Keratinocyte (primary cell): ENCODE data around the gene NXPH3. TPM values are rescaled to one million over a fixed set of nuclear protein-coding genes. Genes with fewer than 3 reads are reported as not detected.

ENCODE experiments used
- DNase-seq: peaks from one replicate; pipeline ENCODE4 v3.0.0-alpha.2; 2011; ENCODE audit warnings: low read depth, missing footprints, low spot score
- FAIRE-seq: peaks from 2 replicates; lab custom pipeline; 2011; peaks lifted over from hg19 to GRCh38; lab: Jason Lieb, UNC
- H2AFZ ChIP-seq: 2 replicates; pipeline ENCODE4 v1.6.0; 2012; ENCODE audit warnings: low read length, control low read depth, inconsistent platforms; ENCODE audit not compliant: control insufficient read depth
- H3K27ac ChIP-seq: 2 replicates; pipeline ENCODE4 v1.5.1; 2011; ENCODE audit warnings: low read length; ENCODE audit not compliant: control insufficient read depth, insufficient read depth
- H3K27me3 ChIP-seq: 3 replicates; pipeline ENCODE4 v1.6.0; 2011; ENCODE audit warnings: low read length; ENCODE audit not compliant: control insufficient read depth, insufficient read depth; ENCODE audit errors: extremely low read depth
- H3K36me3 ChIP-seq, 2 experiments: 2 replicates in 1 of 2; 3 replicates in 1 of 2; pipeline ENCODE4 v1.5.1; 2011; ENCODE audit warnings: low read length in 2 of 2, mild to moderate bottlenecking in 1 of 2; ENCODE audit not compliant: control insufficient read depth in 2 of 2, insufficient read depth in 2 of 2; ENCODE audit errors: extremely low read depth in 1 of 2
- H3K4me1 ChIP-seq: 3 replicates; pipeline ENCODE4 v1.5.1; 2011; ENCODE audit warnings: low read length; ENCODE audit not compliant: control insufficient read depth, insufficient read depth; ENCODE audit errors: extremely low read depth
- H3K4me2 ChIP-seq: 3 replicates; pipeline ENCODE4 v1.6.0; 2011; ENCODE audit warnings: low read depth, low read length; ENCODE audit not compliant: control insufficient read depth, insufficient read depth; ENCODE audit errors: extremely low read depth
- H3K4me3 ChIP-seq, 3 experiments: fragments of 200-600 bp in 1 of 3; sonication (generic) in 1 of 3; 2 replicates in 2 of 3; 3 replicates in 1 of 3; pipeline ENCODE4 v1.5.1; 2011 to 2016; ENCODE audit warnings: low read length in 3 of 3, mild to moderate bottlenecking in 3 of 3, control low read depth in 2 of 3, inconsistent platforms in 1 of 3, low read depth in 1 of 3, mixed read lengths in 1 of 3, mixed run types in 1 of 3, moderate library complexity in 1 of 3; ENCODE audit not compliant: control insufficient read depth in 2 of 3, insufficient read depth in 2 of 3; ENCODE audit errors: extremely low read depth in 1 of 3
- H3K79me2 ChIP-seq: 2 replicates; pipeline ENCODE4 v1.6.0; 2012; ENCODE audit warnings: low read length; ENCODE audit not compliant: control insufficient read depth, insufficient read depth
- H3K9ac ChIP-seq: 3 replicates; pipeline ENCODE4 v1.6.0; 2011; ENCODE audit warnings: low read length; ENCODE audit not compliant: control insufficient read depth, insufficient read depth; ENCODE audit errors: extremely low read depth
- H3K9me1 ChIP-seq: 3 replicates; pipeline ENCODE4 v1.6.0; 2011; ENCODE audit warnings: low read length; ENCODE audit not compliant: control insufficient read depth, insufficient read depth; ENCODE audit errors: extremely low read depth
- H3K9me3 ChIP-seq: 2 replicates; pipeline ENCODE4 v1.5.1; 2012; ENCODE audit warnings: low read depth, low read length; ENCODE audit not compliant: control insufficient read depth
- H4K20me1 ChIP-seq: 3 replicates; pipeline ENCODE4 v1.6.0; 2011; ENCODE audit warnings: low read length; ENCODE audit not compliant: control insufficient read depth, insufficient read depth; ENCODE audit errors: extremely low read depth
- CTCF ChIP-seq, 3 experiments: IDR thresholded peaks in 1 of 3; conservative IDR thresholded peaks in 1 of 3; optimal IDR thresholded peaks in 1 of 3; 2 replicates in 2 of 3; 3 replicates in 1 of 3; pipeline versions ENCODE3 to v1.5.1; 2011; ENCODE audit warnings: low read length in 3 of 3, mild to moderate bottlenecking in 3 of 3, moderate library complexity in 2 of 3, control low read depth in 1 of 3, inconsistent platforms in 1 of 3; ENCODE audit not compliant: insufficient read depth in 2 of 3; ENCODE audit errors: extremely low read depth in 1 of 3
- EZH2 ChIP-seq: IDR thresholded peaks from one replicate; pipeline ENCODE4 v1.6.1; 2012; ENCODE audit warnings: inconsistent platforms, mild to moderate bottlenecking, low read length, moderate library complexity
- dilution Hi-C: fragments of 300-500 bp; cut with MboI; formaldehyde crosslinking; loops from one replicate; pipeline ENCODE4 v1.7.0; 2020; ENCODE audit warnings: low sequenced_read_pairs; ENCODE audit not compliant: extremely low pct_ligation_motif_present
- polyA plus RNA-seq, 5 experiments: library from polyadenylated mRNA; depleted of rRNA in 3 of 5; stranded (reverse) in 3 of 5; stranded (forward) in 1 of 5; unstranded in 1 of 5; fragments of >200 nt; gene quantifications; 1 replicate in 1 of 5; 2 replicates in 3 of 5; 3 replicates in 1 of 5; pipeline versions ENCODE4 v1.2.1 to v1.2.3, GENCODE V29; 2011 to 2012; ENCODE audit warnings: missing spikeins in 2 of 5, low read depth in 1 of 5, low replicate concordance in 1 of 5

The NXPH3 gene
- polyA plus RNA-seq, 1 donor (not counting 4 experiments of a cell fraction or from before 2014, with no cell fraction given) = 0.12 TPM

- TF ChIP-seq CTCF (optimal IDR thresholded peaks at IDR 0.05 in 1 of 3, IDR thresholded peaks at IDR 0.05 in 1 of 3, conservative IDR thresholded peaks at IDR 0.05 in 1 of 3; ENCODE audit: extremely low read depth in 1 of 3, insufficient read depth in 2 of 3, low read length in 3 of 3) = no peak
- TF ChIP-seq EZH2 = no peak
- FAIRE-seq (no peak), DNase-seq (no peak)
- H4K20me1 ChIP-seq = no peaks in the 10 kb centered on the region
- no peaks in the 10 kb centered on the region for H3K79me2 ChIP-seq
- H3K4me3 ChIP-seq = no peak overlapping the region
- dilution Hi-C loops = no loop called here
- no peaks in the 10 kb centered on the region for H3K27me3 ChIP-seq
- H2AFZ ChIP-seq = no peak overlapping the region
- H3K4me1 ChIP-seq = no peaks in the 10 kb centered on the region
- no peaks in the 10 kb centered on the region for H3K9me1 ChIP-seq
- peaks cover 0 to 1% of the 10 kb centered on the region in 2 experiments for H3K36me3 ChIP-seq
- no peak overlapping the region for H3K9ac ChIP-seq
- H3K4me2 ChIP-seq = no peak overlapping the region
- H3K9me3 ChIP-seq = no peaks in the 10 kb centered on the region
- H3K27ac ChIP-seq = no peak overlapping the region
Observed at GRCh38 chr17:49592263-49592662, 16.6 kb downstream of the NXPH3 start.

- Histone ChIP-seq H2AFZ (no peak overlapping the region), H3K27ac (no peak overlapping the region), H3K9me1 (no peaks in the 10 kb centered on the region), H4K20me1 (no peaks in the 10 kb centered on the region), H3K79me2 (no peaks in the 10 kb centered on the region), H3K4me2 (no peak overlapping the region), H3K9me3 (no peaks in the 10 kb centered on the region), H3K36me3 (peaks cover 3 to 15% of the 10 kb centered on the region in 2 experiments), H3K4me1 (no peaks in the 10 kb centered on the region), H3K27me3 (no peaks in the 10 kb centered on the region), H3K4me3 (no peak overlapping the region), H3K9ac (no peak overlapping the region)
- no peak for DNase-seq
- dilution Hi-C loops = no loop called here
- TF ChIP-seq CTCF (optimal IDR thresholded peaks at IDR 0.05 in 1 of 3, IDR thresholded peaks at IDR 0.05 in 1 of 3, conservative IDR thresholded peaks at IDR 0.05 in 1 of 3; ENCODE audit: extremely low read depth in 1 of 3, insufficient read depth in 2 of 3, low read length in 3 of 3) (no peak), EZH2 (no peak)
- no peak for FAIRE-seq
Observed at GRCh38 chr17:49595328-49595727, 19.7 kb downstream of the NXPH3 start.
